Measurements from ENCODE around the gene NFKBIE. TPM values are rescaled to one million over a fixed set of nuclear protein-coding genes. Genes with fewer than 3 reads are reported as not detected.

The NFKBIE gene
- total and polyA plus RNA-seq, 2 of the 13 experiments (the other 11 are each of a cell fraction or from before 2014, with no cell fraction given), result 6.7 to 14.5 TPM

GRCh38 chr6:44246663-44247337 is 18.6 kb downstream of the NFKBIE start, which contains the start of gene HSP90AB1 (continued):
- peak; percentile 70 for TF ChIP-seq ZNF276 (CRISPR knock-in tag; IDR thresholded peaks at IDR 0.05; ENCODE audit: low read depth)
- no peak for TF ChIP-seq RBAK (CRISPR knock-in tag; IDR thresholded peaks at IDR 0.05)
- 0 out of 2 replicates have a peak, but pooled peaks have one; percentile 31 for TF ChIP-seq CHD4 (IDR thresholded peaks at IDR 0.05; ENCODE audit: borderline replicate concordance, low read length)
- TF ChIP-seq AKNA (CRISPR knock-in tag; IDR thresholded peaks at IDR 0.05; ENCODE audit: borderline replicate concordance), result peak; percentile 92; the same call in 1 of the 2 replicates
- no peak for TF ChIP-seq ZNF136 (CRISPR knock-in tag; IDR thresholded peaks at IDR 0.05; ENCODE audit: low read depth)
- no peak for TF ChIP-seq ZNF576 (CRISPR knock-in tag; IDR thresholded peaks at IDR 0.05)
- peak; percentile 57; the same call in 1 of the 2 replicates for TF ChIP-seq TSC22D2 (CRISPR knock-in tag; IDR thresholded peaks at IDR 0.05; ENCODE audit: borderline replicate concordance)
- no peak for TF ChIP-seq NR3C1 (CRISPR knock-in tag; IDR thresholded peaks at IDR 0.05)
- no peak for TF ChIP-seq ZNF382 (CRISPR knock-in tag; IDR thresholded peaks at IDR 0.05; ENCODE audit: borderline replicate concordance)
- no peak; the same call in 1 of the 2 replicates for TF ChIP-seq ARNT (IDR thresholded peaks at IDR 0.05)
- 0 out of 2 replicates have a peak, but pooled peaks have one; percentile 63 for TF ChIP-seq NFIC (IDR thresholded peaks at IDR 0.05; ENCODE audit: low read length)
- TF ChIP-seq BCL6 (CRISPR knock-in tag; IDR thresholded peaks at IDR 0.05), result peak; percentile 63; the same call in 1 of the 2 replicates
- TF ChIP-seq NFE2L2 (IDR thresholded peaks at IDR 0.05; ENCODE audit: low read length), result no peak
- no peak for TF ChIP-seq PCBP1 (IDR thresholded peaks at IDR 0.05; ENCODE audit: borderline replicate concordance, low read depth, low read length)
- no peak for TF ChIP-seq FOXO4 (CRISPR knock-in tag; conservative IDR thresholded peaks at IDR 0.05)
- no peak for TF ChIP-seq SMARCE1 (IDR thresholded peaks at IDR 0.05; ENCODE audit: borderline replicate concordance)
- peak; percentile 58 for TF ChIP-seq BRD4 (CRISPR knock-in tag; IDR thresholded peaks at IDR 0.05)
- TF ChIP-seq ZC3H4 (CRISPR knock-in tag; IDR thresholded peaks at IDR 0.05; ENCODE audit: borderline replicate concordance), result no peak
- TF ChIP-seq TFE3 (CRISPR knock-in tag; IDR thresholded peaks at IDR 0.05), result no peak; the same call in 1 of the 2 replicates
- 0 out of 2 replicates have a peak, but pooled peaks have one; percentile 91 for TF ChIP-seq MTF1 (CRISPR knock-in tag; IDR thresholded peaks at IDR 0.05)

Measured in HepG2 (cell line).